Activated naive CD8-positive, alpha-beta T cell (primary cell): ENCODE data around the gene KLHDC10.
"Not testable (repeated sequence)": the region's sequence is repeated elsewhere in the genome, so short reads cannot be mapped to it uniquely, and the experiment has no call there.

ENCODE experiments used
- H3K27ac Mint-ChIP-seq: one replicate; pipeline ENCODE4 v1.8.0; 2021; ENCODE audit warnings: mixed read lengths
- H3K27me3 Mint-ChIP-seq: one replicate; pipeline ENCODE4 v1.8.0; 2021; ENCODE audit warnings: mixed read lengths
- H3K36me3 Mint-ChIP-seq: one replicate; pipeline ENCODE4 v1.8.0; 2021; ENCODE audit warnings: mixed read lengths
- H3K4me1 Mint-ChIP-seq: one replicate; pipeline ENCODE4 v1.8.0; 2021; ENCODE audit warnings: low read depth, mixed read lengths
- H3K4me3 Mint-ChIP-seq: one replicate; pipeline ENCODE4 v1.8.0; 2021; ENCODE audit warnings: mild to moderate bottlenecking, mixed read lengths
- H3K9me3 Mint-ChIP-seq: one replicate; pipeline ENCODE4 v1.8.0; 2021; ENCODE audit warnings: low read depth, mixed read lengths

Gene KLHDC10

DNA sequence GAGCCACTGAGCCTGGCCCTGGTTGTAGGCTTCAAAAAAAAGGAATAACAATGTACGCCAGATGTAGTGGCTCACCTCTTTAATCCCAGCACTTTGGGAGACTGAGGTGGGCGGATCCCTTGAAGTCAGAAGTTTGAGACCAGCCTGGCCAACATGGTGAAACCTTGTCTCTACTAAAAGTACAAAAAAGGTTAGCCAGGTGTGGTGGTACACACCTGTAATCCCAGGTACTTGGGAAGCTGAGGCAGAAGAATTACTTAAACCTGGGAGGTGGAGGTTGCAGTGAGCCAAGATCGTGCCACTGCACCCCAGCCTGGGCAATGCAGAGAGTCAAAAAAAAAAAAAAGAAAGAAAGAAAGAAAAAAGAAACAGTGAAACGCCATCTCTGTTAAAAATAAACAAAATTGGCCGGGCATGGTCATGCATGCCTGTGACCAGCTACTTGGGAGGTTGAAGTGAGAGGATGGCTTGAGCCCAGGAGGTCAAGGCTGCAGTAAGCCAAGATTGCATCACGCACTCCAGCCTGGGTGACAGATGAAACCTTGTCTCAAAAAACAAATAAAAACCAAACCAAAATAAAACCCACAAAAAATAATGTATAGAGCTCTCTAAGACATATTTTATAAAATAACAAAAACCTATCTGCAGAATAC, 4.7 kb upstream of the KLHDC10 start:
- Mint-ChIP-seq H3K36me3 (no peaks in the 10 kb centered on the region), H3K4me3 (no peak overlapping the region), H3K9me3 (no peaks in the 10 kb centered on the region), H3K27ac (no peak overlapping the region), H3K27me3 (peaks cover 5% of the 10 kb centered on the region), H3K4me1 (peaks cover 4% of the 10 kb centered on the region)

DNA sequence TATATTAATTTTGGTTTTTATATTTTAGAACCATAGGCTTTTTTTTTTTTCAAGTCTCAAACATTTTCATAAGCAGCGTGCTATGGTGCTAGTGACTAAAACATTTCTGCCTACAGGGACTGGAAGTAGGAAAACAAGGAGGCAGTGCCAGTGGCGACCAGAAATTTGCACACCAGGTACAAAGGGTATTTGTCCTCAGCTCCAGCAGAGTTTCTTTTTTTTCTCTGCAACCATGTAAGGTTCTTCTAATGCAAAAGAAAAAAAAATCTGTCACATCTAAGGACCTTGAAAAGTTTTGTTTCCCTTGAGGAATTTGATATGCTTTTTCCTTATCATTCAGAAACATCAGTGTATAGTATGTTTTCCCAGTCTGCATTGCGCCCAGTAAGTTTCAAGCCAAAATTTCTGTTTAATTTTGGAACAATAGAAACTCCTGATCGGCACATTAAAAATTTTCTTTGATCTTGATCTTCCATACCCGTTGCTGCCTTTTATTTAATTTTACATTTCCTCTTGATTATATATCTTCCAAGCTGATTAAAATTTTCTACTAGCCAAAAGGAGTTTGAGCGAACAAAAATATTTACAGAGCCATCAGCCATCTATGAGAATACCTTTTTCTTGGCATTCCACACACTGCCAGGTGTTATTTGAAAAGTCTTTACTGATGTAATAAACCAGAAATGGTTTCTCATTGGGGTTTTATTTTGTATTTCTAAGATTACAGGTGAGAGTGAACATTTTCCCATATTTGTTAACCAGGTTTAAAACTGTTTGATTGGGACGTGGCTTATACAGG, 956 bp upstream of the KLHDC10 start:
- H3K27me3 Mint-ChIP-seq = no peaks in the 10 kb centered on the region
- peak overlapping the region; percentile 88 for H3K27ac Mint-ChIP-seq
- H3K4me1 Mint-ChIP-seq = peaks cover 31% of the 10 kb centered on the region
- H3K36me3 Mint-ChIP-seq = peaks cover 7% of the 10 kb centered on the region
- peak overlapping the region; percentile 97 for H3K4me3 Mint-ChIP-seq
- H3K9me3 Mint-ChIP-seq = no peaks in the 10 kb centered on the region

DNA sequence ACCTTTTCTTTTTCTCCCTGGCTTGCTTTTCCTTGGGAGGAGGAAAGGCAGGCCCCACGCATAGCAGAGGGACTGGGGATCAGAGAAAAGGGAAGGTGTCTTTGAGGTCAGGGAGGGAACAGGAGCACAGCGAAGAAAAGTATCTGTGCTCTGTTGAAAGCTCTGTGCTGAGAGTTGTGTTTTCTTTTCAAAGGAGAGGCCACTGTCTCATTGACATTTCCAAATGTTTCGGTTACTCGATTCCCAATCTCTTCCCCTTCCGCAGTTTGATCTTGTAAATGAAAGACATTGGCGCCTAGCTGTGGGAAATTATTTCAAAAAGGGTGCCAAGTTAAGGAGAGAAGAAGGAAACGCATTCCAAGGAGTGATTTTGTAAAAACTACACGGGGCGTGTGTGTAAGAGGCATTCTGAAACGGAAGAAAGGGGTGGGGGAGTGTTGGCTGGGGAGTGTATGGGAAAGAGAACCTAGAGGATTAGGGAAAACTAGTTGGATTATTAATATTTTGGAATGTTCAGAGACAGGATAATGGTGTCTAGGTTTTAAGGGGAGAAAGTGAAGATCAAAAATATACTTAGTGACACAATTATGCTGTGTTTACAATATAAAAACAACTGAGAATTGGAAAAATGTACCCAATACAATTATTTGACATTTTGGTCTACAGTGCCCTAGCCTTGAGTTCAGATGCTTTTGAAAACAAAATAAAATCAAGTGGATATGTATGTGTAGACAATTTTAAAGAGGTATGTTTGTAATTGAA, 708 bp downstream of the KLHDC10 start:
- no peaks in the 10 kb centered on the region for H3K27me3 Mint-ChIP-seq
- H3K4me1 Mint-ChIP-seq = peaks cover 45% of the 10 kb centered on the region
- H3K9me3 Mint-ChIP-seq = no peaks in the 10 kb centered on the region
- H3K36me3 Mint-ChIP-seq = peaks cover 7% of the 10 kb centered on the region
- H3K4me3 Mint-ChIP-seq = peak overlapping the region; percentile 97
- peak overlapping the region; percentile 24 for H3K27ac Mint-ChIP-seq

DNA sequence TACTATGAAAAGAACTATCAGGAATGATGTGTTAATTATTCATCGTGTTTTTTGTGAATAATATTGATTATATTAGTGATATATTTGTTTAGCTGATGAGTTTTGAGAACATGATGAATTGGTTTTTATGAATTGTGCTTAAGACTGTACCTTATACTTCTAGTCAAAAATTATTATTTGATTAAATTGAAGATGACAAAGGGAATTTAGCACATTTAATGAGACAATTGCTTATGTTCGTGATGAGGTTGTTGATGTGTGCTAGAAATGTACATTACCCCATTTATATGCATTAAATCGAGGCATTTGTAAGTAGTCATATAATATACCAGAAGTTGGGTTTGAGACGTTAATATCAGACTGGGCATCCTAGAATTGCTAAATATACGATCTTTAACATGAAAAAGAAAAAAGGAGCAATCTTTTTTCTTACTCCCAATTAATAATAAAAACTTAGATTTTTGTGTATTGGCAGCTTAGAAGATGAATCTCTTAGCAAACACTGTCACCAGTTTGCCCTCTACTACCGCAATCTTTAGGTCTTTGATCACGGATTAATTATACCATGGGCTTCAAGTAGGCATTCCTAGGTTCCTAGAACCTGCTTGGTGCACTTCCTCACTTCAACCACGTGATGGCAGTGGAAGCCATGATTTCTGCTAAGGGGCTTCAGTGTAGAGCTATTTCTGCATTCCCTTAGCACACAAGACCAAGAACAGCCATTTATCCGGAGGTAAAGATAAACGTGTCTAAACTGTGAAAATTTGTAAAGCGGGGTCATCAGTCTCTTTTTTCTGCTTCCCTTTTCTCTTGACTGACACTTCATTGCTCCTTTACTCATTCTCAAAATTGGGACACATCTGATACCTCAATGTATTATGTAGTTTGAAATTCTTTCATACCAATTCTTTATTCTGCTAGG, 1.6 kb downstream of the KLHDC10 start:
- Mint-ChIP-seq H3K4me3 (peak overlapping the region; percentile 97), H3K36me3 (peaks cover 7% of the 10 kb centered on the region), H3K27me3 (no peaks in the 10 kb centered on the region), H3K27ac (no peak overlapping the region), H3K4me1 (peaks cover 46% of the 10 kb centered on the region), H3K9me3 (no peaks in the 10 kb centered on the region)

DNA sequence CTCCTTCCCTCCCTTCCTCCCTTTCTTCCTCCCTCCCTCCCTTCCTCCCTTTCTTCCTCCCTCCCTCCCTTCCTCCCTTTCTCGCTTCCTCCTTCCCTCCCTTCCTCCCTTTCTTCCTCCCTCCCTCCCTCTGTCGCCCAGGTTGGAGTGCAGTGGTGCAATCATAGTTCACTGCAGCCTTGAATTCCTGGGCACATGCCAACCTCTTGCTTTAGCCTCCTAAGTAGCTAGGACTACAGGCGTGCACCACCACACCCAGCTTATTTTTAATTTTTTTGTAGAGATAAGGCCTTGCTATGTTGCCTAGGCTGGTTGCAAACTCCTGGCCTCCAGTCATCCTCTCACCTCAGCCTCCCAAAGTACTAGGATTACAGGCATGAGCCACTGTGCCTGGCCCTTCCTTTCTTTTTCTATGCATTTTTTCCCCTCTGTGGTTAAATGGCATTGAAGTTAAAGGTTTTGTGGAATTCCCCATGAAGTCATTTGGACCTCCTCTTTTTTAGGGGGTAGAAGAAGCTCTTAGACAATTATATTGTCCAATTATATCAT, 9.6 kb downstream of the KLHDC10 start:
- Mint-ChIP-seq H3K36me3 (peaks cover 5% of the 10 kb centered on the region), H3K9me3 (no peaks in the 10 kb centered on the region), H3K4me1 (peaks cover 40% of the 10 kb centered on the region), H3K27me3 (no peaks in the 10 kb centered on the region), H3K4me3 (no peak overlapping the region), H3K27ac (no peak overlapping the region)

DNA sequence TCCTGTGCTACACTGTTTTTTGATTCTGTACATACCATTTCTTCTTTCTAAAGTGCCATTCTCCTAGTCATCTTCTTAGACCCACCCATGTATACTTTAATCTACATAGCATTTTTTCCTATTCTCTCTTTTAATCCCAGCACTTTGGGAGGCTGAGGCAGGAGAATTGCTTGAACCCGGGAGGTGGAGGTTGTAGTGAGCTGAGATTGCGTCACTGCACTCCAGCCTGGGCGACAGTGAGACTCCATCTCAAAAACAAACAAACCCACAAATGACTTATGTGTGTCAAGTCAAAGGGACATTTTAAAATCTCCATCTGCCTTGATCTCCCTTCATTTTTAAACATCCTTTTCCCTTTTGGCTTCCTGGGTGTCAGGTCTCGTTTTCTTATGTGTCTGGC, 13.2 kb downstream of the KLHDC10 start:
- not testable (repeated sequence) for H3K9me3 Mint-ChIP-seq, H3K4me3 Mint-ChIP-seq, H3K27me3 Mint-ChIP-seq, H3K27ac Mint-ChIP-seq, H3K36me3 Mint-ChIP-seq
- H3K4me1 Mint-ChIP-seq = peaks cover 39% of the 10 kb centered on the region

DNA sequence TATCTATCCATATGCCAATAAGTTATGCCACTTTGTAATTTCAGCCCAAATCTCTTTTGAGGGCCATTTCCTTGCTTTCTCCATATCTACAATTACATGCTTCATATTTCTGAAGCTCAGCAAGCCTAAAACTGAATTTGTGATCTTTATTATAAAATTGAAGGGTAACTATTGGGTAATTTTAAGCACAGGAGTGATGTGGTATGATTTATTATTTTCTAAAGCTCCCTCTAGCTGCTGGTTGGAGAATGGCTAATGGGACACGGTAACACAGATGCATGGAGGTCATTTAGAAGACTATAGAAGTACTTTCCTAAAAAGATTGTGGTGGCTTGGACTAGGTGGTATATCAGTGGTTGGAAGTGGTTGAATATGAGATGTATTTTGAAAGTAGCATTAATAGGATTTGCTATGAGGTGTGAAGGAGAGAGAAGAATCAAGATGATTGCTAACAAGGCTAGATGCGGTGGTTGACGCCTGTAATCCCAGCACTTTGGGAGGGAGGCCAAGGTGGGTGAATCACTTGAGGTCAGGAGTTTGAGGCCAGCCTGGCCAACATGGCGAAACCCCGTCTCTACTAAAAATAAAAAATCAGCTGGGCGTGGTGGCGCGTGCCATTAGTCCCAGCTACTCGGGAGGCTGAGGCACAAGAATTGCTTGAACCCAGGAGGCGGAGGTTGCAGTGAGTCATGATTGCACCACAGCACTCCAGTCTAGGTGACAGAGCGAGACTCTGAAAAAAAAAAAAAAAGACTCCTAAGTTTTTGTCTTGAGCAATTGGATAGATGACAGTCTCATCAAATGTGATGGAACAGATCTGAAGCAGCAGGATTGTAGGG, 13.9 kb downstream of the KLHDC10 start:
- Mint-ChIP-seq H3K4me1 (peaks cover 40% of the 10 kb centered on the region), H3K9me3 (no peaks in the 10 kb centered on the region), H3K27ac (no peak overlapping the region), H3K27me3 (no peaks in the 10 kb centered on the region), H3K4me3 (no peak overlapping the region), H3K36me3 (peaks cover 9% of the 10 kb centered on the region)

DNA sequence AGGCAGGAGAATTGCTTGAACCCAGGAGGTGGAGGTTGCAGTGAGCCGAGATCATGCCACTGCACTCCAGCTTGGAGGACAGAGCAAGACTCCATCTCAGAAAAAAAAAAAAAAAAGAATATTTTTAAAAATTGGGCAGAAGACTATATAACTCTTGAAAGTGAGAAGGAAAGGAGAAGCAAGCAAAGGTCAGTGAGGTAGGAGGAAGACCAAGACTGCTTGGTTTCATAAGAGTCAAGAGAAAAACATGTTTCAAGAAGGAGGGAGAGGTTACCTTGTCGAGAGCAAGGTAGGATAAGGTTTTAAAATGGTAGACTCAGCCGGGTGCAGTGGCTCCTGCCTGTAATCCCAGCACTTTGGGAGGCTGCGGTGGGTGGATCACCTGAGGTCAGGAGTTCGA, 14.9 kb downstream of the KLHDC10 start:
- peaks cover 34% of the 10 kb centered on the region for H3K4me1 Mint-ChIP-seq
- H3K4me3 Mint-ChIP-seq, H3K27ac Mint-ChIP-seq, H3K9me3 Mint-ChIP-seq, H3K36me3 Mint-ChIP-seq, H3K27me3 Mint-ChIP-seq: not testable (repeated sequence)

DNA sequence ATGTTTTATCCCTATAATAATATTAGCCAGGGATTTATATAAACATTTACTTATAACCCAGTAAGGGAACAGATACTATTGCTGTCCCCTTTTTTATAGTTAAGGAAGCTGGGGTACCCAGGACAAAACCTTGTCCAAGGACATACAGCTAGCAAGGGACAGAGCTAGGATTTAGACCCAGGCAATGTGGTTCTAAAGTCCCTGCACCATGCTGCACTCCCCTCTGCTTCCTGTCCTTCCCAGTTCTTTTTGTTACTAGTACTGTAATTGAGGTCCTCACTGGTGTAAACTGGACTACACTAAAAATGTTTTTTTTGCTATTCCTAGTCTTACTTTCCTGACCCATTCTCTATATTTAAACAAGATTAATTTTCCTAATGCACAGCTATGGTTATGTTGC, 16.6 kb downstream of the KLHDC10 start:
- Mint-ChIP-seq H3K4me1 (peaks cover 37% of the 10 kb centered on the region), H3K4me3 (no peak overlapping the region), H3K27ac (no peak overlapping the region), H3K27me3 (no peaks in the 10 kb centered on the region), H3K9me3 (no peaks in the 10 kb centered on the region), H3K36me3 (peaks cover 18% of the 10 kb centered on the region)

DNA sequence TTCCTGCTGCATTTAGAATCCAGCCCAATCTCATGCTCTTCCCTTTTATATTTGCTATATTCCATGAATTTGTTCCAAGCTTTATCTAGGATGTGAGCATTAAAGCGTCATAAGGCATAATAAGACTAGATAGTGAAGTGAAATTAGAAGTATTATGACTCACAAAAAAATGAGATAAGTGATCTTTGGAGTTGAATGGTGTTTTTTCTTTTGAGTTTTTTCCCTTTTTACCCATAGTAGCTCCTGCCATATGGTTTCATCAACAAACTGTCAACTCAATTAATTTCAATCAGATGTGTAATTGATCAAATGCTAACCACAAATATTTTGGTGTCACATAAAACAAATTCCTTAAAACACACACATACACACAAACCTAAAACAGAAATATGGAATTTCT, 17.0 kb downstream of the KLHDC10 start:
- no peak overlapping the region for H3K4me3 Mint-ChIP-seq
- peaks cover 18% of the 10 kb centered on the region for H3K36me3 Mint-ChIP-seq
- H3K27me3 Mint-ChIP-seq = no peaks in the 10 kb centered on the region
- H3K4me1 Mint-ChIP-seq = peaks cover 39% of the 10 kb centered on the region
- no peaks in the 10 kb centered on the region for H3K9me3 Mint-ChIP-seq
- no peak overlapping the region for H3K27ac Mint-ChIP-seq

DNA sequence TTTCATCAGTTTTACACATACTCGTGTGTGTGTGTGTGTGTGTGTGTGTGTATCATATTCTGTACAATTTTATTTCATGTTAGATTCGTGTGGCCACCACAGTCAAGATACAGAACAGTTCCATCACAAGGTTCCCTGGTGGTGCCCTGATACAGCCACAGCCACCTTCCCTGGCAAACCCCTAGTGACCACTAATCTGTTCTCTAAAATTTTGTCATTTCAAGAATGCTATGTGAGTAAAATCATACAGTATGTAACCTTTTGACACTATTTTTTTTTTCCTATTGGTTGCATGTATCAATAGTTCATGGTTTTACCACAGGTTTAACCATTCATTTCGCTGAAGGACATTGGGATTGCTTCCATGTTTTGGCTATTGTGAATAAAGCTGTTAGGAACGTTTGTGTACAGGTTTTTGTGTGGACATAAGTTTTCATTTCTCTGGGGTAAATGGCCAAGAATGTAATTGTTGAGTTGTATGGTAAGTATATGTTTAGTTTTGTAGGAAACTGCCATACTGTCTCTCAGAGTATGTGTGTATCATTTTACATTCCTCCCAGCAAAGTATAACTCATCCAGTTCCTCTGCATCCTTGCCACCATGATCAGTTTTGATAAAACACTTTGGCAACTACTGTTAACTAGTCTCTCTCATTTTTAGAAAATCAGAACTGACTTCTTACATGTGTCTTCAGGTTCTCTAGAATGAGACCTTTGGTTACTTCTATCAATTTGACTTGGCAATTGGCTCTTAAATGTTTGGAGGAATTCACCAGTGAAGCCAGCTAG, 20.6 kb downstream of the KLHDC10 start:
- H3K36me3 Mint-ChIP-seq = peaks cover 15% of the 10 kb centered on the region
- H3K4me3 Mint-ChIP-seq = no peak overlapping the region
- peaks cover 29% of the 10 kb centered on the region for H3K4me1 Mint-ChIP-seq
- H3K27ac Mint-ChIP-seq = no peak overlapping the region
- H3K27me3 Mint-ChIP-seq = no peaks in the 10 kb centered on the region
- no peaks in the 10 kb centered on the region for H3K9me3 Mint-ChIP-seq

DNA sequence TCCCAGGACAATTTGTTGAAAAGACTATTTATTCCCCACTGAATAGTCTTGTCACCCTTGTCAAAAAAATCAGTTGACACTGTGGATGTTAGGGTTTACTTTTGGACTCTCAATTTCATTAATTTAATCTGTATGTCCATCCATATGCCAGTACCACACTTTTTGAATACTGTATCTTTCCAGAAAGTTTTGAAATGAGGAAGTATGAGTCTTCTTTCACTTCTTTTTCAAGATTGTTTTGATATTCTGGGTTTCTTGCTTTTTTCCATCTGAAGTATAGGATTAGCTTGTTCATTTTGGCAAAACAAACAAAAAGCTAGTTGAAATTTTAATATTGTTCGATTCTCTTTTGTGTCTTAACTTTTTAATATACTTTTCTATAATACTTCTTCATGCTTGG, 21.7 kb downstream of the KLHDC10 start:
- Mint-ChIP-seq H3K27me3 (no peaks in the 10 kb centered on the region), H3K4me1 (peaks cover 24% of the 10 kb centered on the region), H3K27ac (no peak overlapping the region), H3K36me3 (peaks cover 14% of the 10 kb centered on the region), H3K4me3 (no peak overlapping the region), H3K9me3 (no peaks in the 10 kb centered on the region)

DNA sequence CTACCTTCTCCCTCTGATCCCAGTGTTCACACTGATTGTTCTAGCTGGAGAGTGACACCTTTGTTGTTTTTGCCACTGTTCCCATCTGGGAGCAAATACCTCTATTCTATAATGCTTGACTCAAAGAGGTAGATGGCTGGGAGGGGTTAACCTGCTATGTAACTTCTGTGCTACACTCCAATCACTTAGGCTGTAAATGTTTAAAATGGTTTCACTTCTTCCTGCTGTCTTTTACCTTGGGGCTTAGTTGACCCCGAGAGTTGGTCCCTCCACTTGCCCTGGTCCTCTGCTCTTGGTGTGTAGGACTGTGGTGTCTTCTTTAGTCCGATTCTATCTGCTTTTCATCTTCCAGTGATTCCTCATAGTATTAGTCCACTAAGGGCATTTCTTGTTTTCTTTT, 22.3 kb downstream of the KLHDC10 start:
- Mint-ChIP-seq H3K36me3 (peaks cover 14% of the 10 kb centered on the region), H3K9me3 (no peaks in the 10 kb centered on the region), H3K4me3 (no peak overlapping the region), H3K27me3 (no peaks in the 10 kb centered on the region), H3K4me1 (peaks cover 20% of the 10 kb centered on the region), H3K27ac (no peak overlapping the region)
